ENCODE data around the gene KLHDC10.
"Not testable (repeated sequence)": the region's sequence is repeated elsewhere in the genome, so short reads cannot be mapped to it uniquely, and the experiment has no call there.

Gene KLHDC10

DNA sequence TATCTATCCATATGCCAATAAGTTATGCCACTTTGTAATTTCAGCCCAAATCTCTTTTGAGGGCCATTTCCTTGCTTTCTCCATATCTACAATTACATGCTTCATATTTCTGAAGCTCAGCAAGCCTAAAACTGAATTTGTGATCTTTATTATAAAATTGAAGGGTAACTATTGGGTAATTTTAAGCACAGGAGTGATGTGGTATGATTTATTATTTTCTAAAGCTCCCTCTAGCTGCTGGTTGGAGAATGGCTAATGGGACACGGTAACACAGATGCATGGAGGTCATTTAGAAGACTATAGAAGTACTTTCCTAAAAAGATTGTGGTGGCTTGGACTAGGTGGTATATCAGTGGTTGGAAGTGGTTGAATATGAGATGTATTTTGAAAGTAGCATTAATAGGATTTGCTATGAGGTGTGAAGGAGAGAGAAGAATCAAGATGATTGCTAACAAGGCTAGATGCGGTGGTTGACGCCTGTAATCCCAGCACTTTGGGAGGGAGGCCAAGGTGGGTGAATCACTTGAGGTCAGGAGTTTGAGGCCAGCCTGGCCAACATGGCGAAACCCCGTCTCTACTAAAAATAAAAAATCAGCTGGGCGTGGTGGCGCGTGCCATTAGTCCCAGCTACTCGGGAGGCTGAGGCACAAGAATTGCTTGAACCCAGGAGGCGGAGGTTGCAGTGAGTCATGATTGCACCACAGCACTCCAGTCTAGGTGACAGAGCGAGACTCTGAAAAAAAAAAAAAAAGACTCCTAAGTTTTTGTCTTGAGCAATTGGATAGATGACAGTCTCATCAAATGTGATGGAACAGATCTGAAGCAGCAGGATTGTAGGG, 13.9 kb downstream of the KLHDC10 start:
- peak; percentile 40 for TF ChIP-seq CTCF (IDR thresholded peaks at IDR 0.05; ENCODE audit: low read depth, low read length)
- no peak overlapping the region for H3K4me3 ChIP-seq (ENCODE audit: low read depth, low read length)
- DNase-seq (ENCODE audit: low read depth, low spot score) = no peak
- in situ Hi-C loops (cut with HindIII; ENCODE audit: low sequenced_read_pairs) = no loop called here

GRCh38 chr7:130085235-130085634, 14.9 kb downstream of the KLHDC10 start:
- H3K4me3 ChIP-seq (ENCODE audit: low read depth, low read length); in situ Hi-C loops (cut with HindIII; ENCODE audit: low sequenced_read_pairs); DNase-seq (ENCODE audit: low read depth, low spot score): not testable (repeated sequence)

DNA sequence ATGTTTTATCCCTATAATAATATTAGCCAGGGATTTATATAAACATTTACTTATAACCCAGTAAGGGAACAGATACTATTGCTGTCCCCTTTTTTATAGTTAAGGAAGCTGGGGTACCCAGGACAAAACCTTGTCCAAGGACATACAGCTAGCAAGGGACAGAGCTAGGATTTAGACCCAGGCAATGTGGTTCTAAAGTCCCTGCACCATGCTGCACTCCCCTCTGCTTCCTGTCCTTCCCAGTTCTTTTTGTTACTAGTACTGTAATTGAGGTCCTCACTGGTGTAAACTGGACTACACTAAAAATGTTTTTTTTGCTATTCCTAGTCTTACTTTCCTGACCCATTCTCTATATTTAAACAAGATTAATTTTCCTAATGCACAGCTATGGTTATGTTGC, 16.6 kb downstream of the KLHDC10 start:
- in situ Hi-C loops (cut with HindIII; ENCODE audit: low sequenced_read_pairs) = no loop called here
- H3K4me3 ChIP-seq (ENCODE audit: low read depth, low read length) = no peak overlapping the region

GRCh38 chr7:130087364-130087763, 17.0 kb downstream of the KLHDC10 start:
- no peak overlapping the region for H3K4me3 ChIP-seq (ENCODE audit: low read depth, low read length)
- in situ Hi-C loops (cut with HindIII; ENCODE audit: low sequenced_read_pairs) = no loop called here
- DNase-seq (ENCODE audit: low read depth, low spot score) = no peak
- no peak for TF ChIP-seq CTCF (IDR thresholded peaks at IDR 0.05; ENCODE audit: low read depth, low read length)

More for the DNA sequence above, 16.6 kb downstream of the KLHDC10 start:
- no peak for DNase-seq (ENCODE audit: low read depth, low spot score)
- TF ChIP-seq CTCF (IDR thresholded peaks at IDR 0.05; ENCODE audit: low read depth, low read length) = no peak

DNA sequence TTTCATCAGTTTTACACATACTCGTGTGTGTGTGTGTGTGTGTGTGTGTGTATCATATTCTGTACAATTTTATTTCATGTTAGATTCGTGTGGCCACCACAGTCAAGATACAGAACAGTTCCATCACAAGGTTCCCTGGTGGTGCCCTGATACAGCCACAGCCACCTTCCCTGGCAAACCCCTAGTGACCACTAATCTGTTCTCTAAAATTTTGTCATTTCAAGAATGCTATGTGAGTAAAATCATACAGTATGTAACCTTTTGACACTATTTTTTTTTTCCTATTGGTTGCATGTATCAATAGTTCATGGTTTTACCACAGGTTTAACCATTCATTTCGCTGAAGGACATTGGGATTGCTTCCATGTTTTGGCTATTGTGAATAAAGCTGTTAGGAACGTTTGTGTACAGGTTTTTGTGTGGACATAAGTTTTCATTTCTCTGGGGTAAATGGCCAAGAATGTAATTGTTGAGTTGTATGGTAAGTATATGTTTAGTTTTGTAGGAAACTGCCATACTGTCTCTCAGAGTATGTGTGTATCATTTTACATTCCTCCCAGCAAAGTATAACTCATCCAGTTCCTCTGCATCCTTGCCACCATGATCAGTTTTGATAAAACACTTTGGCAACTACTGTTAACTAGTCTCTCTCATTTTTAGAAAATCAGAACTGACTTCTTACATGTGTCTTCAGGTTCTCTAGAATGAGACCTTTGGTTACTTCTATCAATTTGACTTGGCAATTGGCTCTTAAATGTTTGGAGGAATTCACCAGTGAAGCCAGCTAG, 20.6 kb downstream of the KLHDC10 start:
- in situ Hi-C loops (cut with HindIII; ENCODE audit: low sequenced_read_pairs) = no loop called here
- DNase-seq (ENCODE audit: low read depth, low spot score) = no peak
- no peak overlapping the region for H3K4me3 ChIP-seq (ENCODE audit: low read depth, low read length)
- TF ChIP-seq CTCF (IDR thresholded peaks at IDR 0.05; ENCODE audit: low read depth, low read length) = no peak

DNA sequence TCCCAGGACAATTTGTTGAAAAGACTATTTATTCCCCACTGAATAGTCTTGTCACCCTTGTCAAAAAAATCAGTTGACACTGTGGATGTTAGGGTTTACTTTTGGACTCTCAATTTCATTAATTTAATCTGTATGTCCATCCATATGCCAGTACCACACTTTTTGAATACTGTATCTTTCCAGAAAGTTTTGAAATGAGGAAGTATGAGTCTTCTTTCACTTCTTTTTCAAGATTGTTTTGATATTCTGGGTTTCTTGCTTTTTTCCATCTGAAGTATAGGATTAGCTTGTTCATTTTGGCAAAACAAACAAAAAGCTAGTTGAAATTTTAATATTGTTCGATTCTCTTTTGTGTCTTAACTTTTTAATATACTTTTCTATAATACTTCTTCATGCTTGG, 21.7 kb downstream of the KLHDC10 start:
- in situ Hi-C loops (cut with HindIII; ENCODE audit: low sequenced_read_pairs) = no loop called here
- no peak overlapping the region for H3K4me3 ChIP-seq (ENCODE audit: low read depth, low read length)
- no peak for TF ChIP-seq CTCF (IDR thresholded peaks at IDR 0.05; ENCODE audit: low read depth, low read length)
- no peak for DNase-seq (ENCODE audit: low read depth, low spot score)

DNA sequence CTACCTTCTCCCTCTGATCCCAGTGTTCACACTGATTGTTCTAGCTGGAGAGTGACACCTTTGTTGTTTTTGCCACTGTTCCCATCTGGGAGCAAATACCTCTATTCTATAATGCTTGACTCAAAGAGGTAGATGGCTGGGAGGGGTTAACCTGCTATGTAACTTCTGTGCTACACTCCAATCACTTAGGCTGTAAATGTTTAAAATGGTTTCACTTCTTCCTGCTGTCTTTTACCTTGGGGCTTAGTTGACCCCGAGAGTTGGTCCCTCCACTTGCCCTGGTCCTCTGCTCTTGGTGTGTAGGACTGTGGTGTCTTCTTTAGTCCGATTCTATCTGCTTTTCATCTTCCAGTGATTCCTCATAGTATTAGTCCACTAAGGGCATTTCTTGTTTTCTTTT, 22.3 kb downstream of the KLHDC10 start:
- no peak overlapping the region for H3K4me3 ChIP-seq (ENCODE audit: low read depth, low read length)
- no peak for DNase-seq (ENCODE audit: low read depth, low spot score)
- in situ Hi-C loops (cut with HindIII; ENCODE audit: low sequenced_read_pairs) = no loop called here
- no peak for TF ChIP-seq CTCF (IDR thresholded peaks at IDR 0.05; ENCODE audit: low read depth, low read length)

Measured in astrocyte of the spinal cord (primary cell).